Activated CD4-positive, alpha-beta T cell treated with anti-CD3 and anti-CD28 coated beads, Interleukin-2, amount 50 U/mL, for 16 hours (primary cell): Measurements from ENCODE around the gene PLXNA4.

Experiments
- DNase-seq: peaks from one replicate; pipeline ENCODE4 v3.0.0-alpha.2; 2020

The PLXNA4 gene

GRCh38 chr7:132345543-132346129 is 230.6 kb downstream of the PLXNA4 start:
- no peak for DNase-seq

GRCh38 chr7:132345030-132345429 is 231.2 kb downstream of the PLXNA4 start:
- no peak for DNase-seq

GRCh38 chr7:132343199-132343598 is 233.1 kb downstream of the PLXNA4 start:
- DNase-seq: no peak

DNA sequence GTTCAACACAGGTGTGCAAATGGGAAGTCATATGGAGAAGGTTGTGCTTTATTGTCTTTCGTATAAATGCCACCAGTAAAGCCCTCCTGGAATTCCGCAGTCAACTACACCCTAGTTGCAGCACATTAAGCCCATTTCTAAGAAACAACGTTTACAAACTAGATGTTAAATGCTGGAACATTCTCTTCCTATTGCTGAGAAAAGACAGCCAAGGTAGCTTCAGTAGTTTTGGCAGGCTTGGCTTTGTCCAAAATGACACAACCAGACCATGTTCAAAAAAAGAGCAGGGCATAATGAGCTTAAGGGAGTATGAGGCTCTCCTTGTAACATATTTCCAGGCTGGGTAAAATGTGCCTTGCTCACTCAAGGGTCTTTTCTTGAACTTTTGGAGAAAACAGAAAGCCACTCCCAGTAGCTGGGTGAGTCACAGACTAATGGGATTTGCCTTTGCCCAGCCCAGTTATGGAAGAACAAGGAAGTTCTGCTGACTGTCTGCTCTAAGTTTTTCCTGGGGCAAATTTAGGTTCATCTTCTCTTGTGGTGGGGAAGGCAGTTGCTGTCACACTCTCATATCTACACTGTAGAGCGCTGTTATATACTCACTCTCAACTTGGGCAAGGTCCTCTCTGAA is 238.7 kb downstream of the PLXNA4 start:
- no peak for DNase-seq

- DNase-seq: no peak
Observed at GRCh38 chr7:132336797-132337196, 239.5 kb downstream of the PLXNA4 start.

- DNase-seq: no peak
Observed at GRCh38 chr7:132333301-132333700, 243.0 kb downstream of the PLXNA4 start.

DNA sequence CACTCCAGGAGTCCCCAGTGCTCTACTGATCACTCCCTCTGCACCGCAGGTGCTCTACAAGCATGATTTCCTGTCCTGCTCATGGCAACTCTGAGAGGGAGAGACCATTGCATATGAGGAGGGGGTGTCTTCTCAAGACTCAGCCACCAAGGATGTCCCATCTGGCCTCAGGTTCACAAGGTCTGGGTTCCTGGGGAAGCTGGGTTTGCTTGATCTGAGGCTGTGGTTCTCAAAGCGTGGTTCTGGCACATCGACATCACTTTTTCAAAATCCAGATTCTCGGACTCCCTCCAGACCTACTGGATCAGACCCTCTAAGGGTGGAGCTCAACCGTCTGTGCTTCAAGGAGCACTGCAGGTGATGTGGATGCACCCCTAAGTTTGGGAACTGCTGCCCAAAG is 247.5 kb downstream of the PLXNA4 start:
- DNase-seq: no peak

- DNase-seq: no peak
Observed at GRCh38 chr7:132328047-132328620, 248.1 kb downstream of the PLXNA4 start.

DNA sequence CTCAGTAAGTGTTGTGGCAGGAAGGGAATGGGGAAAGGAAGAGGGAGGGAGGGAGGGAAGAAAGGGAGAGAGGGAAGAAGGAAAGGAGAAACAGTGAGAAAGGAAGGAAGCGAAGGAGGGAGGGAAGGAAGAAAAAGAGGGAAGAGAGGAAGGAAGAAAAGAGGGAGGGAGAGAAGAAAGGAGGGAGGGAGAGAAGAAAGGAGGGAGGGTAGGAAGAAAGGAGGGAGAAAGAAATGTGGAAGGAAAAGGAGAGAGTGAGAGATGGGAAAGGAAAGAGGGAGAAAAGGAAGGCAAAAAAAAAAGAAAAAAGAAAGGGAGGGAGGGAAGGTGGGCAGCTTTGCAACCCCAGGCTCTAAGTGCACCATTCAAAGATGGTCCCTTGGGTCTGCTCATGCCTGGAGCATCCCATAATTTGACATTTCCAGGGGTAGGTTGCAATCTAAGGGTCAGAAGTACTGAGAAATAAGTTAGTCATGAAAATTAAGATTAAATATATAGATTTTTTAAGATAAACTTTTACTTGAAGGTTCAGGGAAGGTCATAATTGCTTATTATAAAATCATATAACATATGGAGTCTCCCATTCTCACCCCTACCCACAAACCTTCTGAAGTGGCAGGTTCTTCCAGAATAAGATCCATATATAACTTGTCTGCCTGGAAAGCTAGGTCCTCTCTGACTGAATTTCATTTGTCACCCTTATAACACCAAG is 249.2 kb downstream of the PLXNA4 start:
- no peak for DNase-seq

DNA sequence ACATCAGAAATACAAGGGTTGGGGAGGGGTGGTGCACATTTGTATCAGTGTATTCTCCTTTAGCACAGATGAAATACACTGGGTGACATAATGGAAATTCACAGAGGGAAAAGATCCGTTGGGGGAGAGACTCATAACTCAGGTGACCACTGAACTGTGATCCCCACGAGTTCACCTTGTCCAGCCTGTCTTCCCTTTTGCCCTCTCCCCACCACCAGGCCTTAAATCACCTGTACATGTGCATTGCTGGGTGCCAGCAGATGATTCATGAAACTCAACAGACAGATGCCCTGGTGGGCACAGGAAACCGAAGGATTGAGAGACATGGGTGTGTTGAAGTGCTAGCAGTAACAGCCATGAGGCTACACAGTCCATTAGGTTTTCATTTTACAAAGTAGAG is 253.3 kb downstream of the PLXNA4 start:
- DNase-seq: no peak

DNA sequence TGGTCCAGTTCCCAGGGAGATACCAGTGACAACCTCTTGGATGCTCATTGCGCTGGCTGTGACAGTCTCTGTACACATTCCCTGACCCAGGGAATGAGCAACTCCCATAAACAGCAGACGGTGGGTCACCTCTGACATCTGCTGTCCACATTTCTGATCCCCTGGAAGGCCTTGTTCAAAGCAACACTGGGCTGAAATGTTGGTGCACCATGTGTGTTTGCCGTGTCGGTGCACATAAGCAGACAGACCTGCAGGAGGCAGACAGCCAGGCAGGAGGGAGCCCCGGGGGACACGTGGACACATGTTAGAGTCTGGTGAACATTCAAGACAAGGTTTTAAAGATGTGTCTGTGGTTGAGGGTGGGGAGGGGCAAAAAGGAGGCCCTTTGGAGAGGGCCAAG is 254.9 kb downstream of the PLXNA4 start:
- no peak for DNase-seq

GRCh38 chr7:132319481-132319880 is 256.8 kb downstream of the PLXNA4 start:
- no peak for DNase-seq

GRCh38 chr7:132318352-132319318 is 257.6 kb downstream of the PLXNA4 start:
- DNase-seq: peak; percentile 79

DNA sequence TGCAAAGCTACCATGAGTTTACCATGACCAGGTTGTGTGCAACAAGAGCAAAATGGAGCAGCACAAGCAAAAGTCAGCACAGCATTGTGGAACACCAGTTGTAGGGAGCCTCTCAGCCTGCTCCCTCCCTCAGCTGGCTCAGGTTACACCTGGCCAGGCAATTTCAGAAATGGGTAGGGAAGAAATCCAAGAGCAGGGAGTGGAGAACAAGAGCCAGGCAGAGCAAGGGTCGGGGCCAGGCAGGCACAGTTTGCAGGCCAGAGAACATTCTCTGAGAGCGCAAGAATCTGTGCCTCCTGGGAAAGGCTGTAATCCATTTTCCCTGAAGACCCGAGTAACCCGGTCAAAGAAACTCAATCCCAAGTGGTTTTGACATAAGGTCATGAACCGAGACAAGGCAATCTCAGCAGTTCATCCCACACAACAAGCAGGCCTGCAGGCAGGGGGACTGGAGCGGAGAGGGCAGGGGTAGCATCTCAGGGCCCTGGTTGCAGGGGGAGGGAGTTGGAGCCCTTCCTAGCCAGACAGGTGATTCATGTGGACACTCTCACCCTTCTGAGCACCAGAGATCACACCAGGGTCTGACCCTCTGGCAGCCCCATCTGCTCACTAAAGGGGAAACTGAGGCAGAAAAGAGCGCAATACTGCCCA is 258.4 kb downstream of the PLXNA4 start:
- DNase-seq: no peak

- no peak for DNase-seq
Observed at GRCh38 chr7:132312531-132313055, 263.7 kb downstream of the PLXNA4 start.

DNA sequence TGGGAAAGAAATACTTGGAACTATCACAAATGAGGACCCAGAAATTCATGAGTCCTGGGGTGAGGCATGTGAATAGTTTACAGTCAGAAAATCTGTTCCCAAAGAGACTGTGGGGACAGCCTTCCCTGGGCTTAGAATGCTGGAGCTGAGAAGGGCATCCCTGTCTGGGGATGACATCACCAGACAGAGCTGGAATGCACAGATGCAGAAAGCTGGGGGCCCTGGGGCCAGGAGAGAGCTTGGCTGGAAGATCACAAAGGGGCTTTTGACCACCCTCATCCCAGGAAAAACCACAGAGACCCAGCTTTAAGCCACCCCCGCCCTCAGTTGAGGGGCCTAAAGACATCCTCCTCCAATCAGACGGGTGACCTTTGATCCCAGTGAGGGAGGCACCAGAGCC is 264.5 kb downstream of the PLXNA4 start:
- DNase-seq: no peak

DNA sequence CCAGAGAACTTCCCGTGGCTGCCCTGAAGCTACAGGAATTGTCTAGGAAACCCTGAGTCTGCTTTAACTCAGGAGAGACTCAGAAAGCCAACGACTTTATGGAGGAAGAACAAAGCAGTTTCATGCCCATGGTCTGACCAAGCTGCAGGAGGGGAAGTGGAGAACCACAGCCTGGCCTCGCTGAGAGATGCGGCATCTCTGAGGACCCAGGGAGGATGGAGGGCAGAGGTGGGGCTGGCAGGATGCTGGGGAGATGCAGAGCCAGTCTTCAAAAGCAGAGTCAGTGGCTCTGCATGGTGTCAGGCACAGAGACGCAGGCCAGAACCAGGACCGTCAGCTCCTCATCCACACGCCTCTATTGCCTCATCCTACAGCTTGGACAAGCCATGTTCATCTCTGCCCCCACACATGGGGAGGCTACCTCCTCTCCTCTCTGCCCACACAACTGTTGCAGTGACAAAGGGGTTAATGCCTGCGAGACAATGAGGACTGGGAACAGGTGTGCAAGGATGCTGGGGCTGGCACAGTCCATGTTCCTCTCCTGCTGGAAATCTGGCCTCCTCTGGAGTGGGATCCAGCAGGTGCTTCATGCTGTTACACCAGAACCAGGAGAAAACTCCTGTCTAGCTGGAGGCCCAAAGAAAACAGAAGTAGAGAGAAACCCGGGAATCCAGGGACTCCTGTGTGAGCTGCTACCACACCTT is 267.0 kb downstream of the PLXNA4 start:
- no peak for DNase-seq

GRCh38 chr7:132307465-132307864 is 268.8 kb downstream of the PLXNA4 start:
- no peak for DNase-seq

- DNase-seq: no peak
Observed at GRCh38 chr7:132300599-132301277, 275.5 kb downstream of the PLXNA4 start.

DNA sequence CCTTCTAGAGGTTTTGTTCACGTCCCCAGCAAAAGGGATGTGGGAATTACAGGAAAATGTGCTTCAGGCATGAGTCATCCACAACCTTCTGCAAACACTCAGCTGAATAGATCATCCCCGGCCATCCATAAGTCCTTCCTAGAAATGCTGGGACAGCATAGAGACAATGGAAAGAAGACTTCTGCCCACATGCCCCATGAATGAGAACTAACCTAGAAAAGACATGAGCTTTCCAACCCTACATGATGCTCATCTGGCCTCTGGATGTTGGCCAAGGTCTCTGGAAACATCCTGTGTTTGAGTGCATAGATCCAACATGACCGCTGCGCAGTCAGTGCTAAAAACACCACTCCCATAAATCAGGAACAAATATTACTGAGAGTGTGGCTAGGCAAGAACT is 277.5 kb downstream of the PLXNA4 start:
- DNase-seq: no peak

DNA sequence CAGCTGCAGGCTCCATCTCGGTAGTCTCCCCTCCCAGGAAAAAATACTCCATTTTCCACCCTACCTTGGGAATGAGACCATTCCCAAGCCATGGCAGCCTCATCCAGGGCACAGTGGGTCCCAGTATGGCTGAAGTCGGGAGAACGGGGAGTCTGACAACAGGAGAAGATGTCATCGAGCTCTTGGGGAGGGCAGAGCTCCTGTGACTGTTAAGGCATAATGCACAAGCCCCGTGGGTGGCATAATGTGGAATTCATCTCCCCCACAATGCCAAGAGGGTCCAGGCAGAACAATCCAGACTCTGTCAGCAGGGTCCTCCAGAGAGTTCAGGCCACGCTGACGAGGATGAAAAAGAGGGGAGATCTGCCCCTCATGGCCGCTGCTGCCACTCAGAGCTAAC is 279.4 kb downstream of the PLXNA4 start:
- no peak for DNase-seq
